GM10266 (cell line): ENCODE measurements around the gene GRHL3.

Source experiments
- DNase-seq: peaks from one replicate; pipeline ENCODE4 v3.0.0; 2012; ENCODE audit errors: extremely low spot score
- CTCF ChIP-seq: IDR thresholded peaks from 2 replicates; pipeline ENCODE4 v1.5.1; 2012; ENCODE audit warnings: mild to moderate bottlenecking, low read depth; ENCODE audit not compliant: control insufficient read depth, insufficient read depth; ENCODE audit errors: missing control alignments

Gene GRHL3

GRCh38 chr1:24388331-24388885 lies 69.3 kb downstream of the GRHL3 start:
- no peak for TF ChIP-seq CTCF
- DNase-seq, result no peak

- no peak for DNase-seq
- no peak for TF ChIP-seq CTCF
Measured at GRCh38 chr1:24389231-24389678, 70.1 kb downstream of the GRHL3 start.

GRCh38 chr1:24390924-24391782 lies 72.0 kb downstream of the GRHL3 start:
- peak; percentile 96 for TF ChIP-seq CTCF

GRCh38 chr1:24391882-24392603 lies 72.9 kb downstream of the GRHL3 start:
- peak; percentile 69 for DNase-seq
- peak; percentile 87 for TF ChIP-seq CTCF

More at GRCh38 chr1:24390924-24391782, 72.0 kb downstream of the GRHL3 start:
- peak; percentile 64 for DNase-seq

GRCh38 chr1:24392604-24392946 lies 73.4 kb downstream of the GRHL3 start:
- DNase-seq, result no peak

GRCh38 chr1:24392982-24393650 lies 74.0 kb downstream of the GRHL3 start:
- TF ChIP-seq CTCF, result no peak

More at GRCh38 chr1:24392604-24392946, 73.4 kb downstream of the GRHL3 start:
- TF ChIP-seq CTCF, result no peak

More at GRCh38 chr1:24392982-24393650, 74.0 kb downstream of the GRHL3 start:
- DNase-seq, result no peak
